Stimulated activated CD8-positive, alpha-beta memory T cell treated with anti-CD3 and anti-CD28 coated beads, Interleukin-2, amount 100 ng/mL, for 48 hours (primary cell): ENCODE results near the gene ANAPC4.
A peak's percentile ranks its signal among the peaks of the same experiment; 100 is the strongest.
"Not testable (repeated sequence)": the region's sequence is repeated elsewhere in the genome, so short reads cannot be mapped to it uniquely, and the experiment has no call there.

Experiments
- DNase-seq, 2 donors: peaks; one replicate each; pipeline ENCODE4 v3.0.0-alpha.2; 2020; ENCODE audit warnings: low read depth in 2 of 2

ANAPC4 gene

GRCh38 chr4:25376754-25377571 lies at the start of gene ANAPC4:
TSS of gene ANAPC4 (plus strand) at chr4:25377263. CDS start at chr4:25377428, 165 bp downstream.
- DNase-seq, result peak; percentile 99 to 100

DNA sequence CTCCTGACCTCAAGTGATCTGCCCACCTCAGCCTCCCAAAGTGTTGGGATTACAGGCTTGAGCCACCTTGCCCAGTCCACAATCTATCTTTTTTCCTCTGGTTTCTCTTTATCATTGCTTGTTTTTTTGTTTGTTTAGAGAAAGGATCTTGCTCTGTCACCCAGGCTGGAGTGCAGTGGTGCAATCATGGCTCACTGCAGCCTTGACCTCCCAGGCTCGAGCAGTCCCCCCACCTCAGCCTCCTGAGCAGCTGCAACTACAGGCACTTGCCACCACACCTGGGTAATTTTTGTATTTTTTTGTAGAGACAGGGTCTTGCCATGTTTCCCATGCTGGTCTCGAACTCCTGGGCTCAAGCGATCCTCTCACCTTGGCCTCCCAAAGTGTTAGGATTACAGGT lies 48.6 kb upstream of the ANAPC4 start:
- DNase-seq, result not testable (repeated sequence)

DNA sequence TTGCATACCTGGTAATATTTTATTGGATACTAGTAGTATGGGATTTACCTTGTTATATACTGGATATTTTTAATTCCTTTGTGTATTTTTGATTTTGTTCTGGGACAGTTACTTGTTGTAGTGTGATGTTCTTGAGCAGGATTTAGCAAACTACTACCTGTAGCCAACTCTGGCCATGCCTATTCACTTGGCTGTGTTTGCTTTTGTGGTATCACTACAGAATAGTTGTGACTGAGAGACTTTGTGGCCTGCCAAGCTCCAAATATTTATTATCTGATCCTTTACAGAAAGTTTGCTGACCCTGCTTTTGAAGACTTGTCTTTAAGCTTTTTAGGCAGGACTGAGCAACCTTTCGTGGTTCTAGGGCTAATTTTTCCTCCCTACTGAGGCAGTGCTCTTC lies 46.7 kb upstream of the ANAPC4 start:
- DNase-seq, result no peak

DNA sequence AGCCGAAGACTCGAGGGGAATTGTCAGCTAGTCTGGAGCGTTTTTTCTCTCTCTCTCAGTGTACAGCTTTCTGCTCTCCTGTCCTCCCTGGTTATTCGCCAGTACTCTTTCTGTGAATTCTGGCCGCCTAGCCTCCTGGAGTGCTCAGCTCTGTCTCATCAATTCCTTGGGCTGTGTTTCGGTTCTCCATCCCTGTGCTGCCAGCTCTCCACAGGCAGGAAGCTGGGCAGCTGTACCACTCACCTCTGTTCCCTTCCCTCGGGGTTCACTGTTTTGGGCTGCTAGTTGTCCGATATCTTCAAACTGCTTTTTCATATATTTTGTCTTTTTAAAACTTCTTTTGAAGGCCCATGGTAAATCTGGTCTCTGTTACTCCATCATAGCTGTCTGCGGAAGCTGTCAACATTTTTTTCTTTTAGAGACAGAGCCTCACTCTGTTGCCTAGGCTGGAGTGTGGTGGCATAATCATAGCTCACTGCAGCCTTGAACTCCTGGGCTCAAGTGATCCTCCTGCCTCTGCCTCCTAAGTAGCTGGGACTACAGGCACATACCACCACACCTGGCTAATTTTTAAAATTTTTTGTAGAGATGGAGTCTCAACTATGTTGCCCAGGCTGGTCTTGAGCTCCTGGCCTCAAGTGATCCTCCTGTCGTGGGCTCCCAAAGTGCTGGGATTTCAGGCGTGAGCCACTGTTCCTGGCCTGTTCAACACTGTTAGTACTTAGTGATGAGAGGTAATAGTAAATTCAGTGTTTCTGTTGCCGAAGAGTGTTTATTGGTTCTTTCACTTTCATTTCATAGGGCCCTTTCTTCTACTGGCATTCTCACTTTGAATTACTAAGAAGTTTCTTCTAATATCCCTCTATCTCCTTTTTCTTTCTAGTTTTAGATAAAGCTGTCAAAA lies 45.9 kb upstream of the ANAPC4 start:
- DNase-seq, result no peak

GRCh38 chr4:25343671-25344070 lies 33.4 kb upstream of the ANAPC4 start:
- no peak for DNase-seq

- DNase-seq, result no peak
These were observed 31.3 kb upstream of the ANAPC4 start for GRCh38 chr4:25345744-25346143.

GRCh38 chr4:25346913-25347312 lies 30.1 kb upstream of the ANAPC4 start:
- DNase-seq, result no peak

GRCh38 chr4:25347473-25347872 lies 29.6 kb upstream of the ANAPC4 start:
- no peak for DNase-seq

DNA sequence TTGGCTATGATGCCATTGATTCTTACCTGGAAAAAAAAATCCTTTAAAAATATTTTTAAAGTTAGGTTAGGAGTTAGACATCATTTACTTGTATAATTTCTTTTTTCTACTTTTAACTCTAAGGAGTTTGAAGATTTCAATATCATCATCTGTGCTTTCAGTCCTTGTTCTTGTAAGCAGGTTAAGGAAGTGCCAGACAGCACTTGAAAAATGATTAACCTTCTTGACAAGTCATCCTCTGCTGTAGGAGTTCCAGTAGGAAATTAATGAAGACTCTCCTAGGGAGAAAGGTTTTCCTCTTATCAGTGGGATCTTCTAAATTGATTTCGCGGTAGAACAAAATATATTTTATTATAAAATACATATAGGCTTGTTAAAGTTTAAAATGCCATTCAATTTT lies 29.1 kb upstream of the ANAPC4 start:
- DNase-seq, result no peak

DNA sequence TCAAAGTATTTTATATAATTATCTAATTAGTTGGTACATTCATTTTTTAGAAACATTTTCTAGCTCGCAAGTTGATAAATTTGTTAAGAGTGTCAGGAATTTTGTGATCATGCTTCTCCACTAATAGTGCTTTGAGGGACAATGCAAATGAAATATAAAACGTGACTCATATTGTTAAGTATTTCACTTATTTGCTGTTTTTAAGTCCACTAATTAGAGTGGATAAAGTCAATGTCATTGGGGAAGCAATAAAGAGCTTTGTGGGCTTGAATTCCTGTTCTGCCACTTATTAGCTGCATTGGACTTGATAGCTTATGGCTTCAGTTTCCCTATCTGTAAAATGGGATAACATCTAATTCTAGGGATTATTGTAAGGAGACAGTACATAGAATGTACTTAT lies 26.5 kb upstream of the ANAPC4 start:
- DNase-seq, result no peak

- no peak for DNase-seq
These were observed 25.2 kb upstream of the ANAPC4 start for GRCh38 chr4:25351777-25352416.

DNA sequence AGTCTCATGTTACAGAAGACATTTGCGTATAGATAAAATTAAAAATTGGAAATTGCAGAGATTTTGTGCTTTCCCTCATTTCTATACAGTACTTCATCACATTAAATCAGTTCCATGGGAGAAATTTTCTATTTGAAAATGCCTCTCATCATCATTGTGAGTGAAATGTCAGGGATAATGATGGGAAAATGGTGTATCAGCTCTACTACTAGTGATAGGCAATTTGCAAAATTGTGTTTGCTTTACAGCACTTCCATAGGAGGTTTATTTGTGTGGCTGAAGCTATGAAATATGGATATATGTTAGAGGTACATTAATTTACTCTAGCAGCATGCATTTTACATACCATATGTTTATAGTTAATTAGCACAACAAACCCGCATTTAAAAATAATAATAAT lies 21.0 kb upstream of the ANAPC4 start:
- no peak for DNase-seq

DNA sequence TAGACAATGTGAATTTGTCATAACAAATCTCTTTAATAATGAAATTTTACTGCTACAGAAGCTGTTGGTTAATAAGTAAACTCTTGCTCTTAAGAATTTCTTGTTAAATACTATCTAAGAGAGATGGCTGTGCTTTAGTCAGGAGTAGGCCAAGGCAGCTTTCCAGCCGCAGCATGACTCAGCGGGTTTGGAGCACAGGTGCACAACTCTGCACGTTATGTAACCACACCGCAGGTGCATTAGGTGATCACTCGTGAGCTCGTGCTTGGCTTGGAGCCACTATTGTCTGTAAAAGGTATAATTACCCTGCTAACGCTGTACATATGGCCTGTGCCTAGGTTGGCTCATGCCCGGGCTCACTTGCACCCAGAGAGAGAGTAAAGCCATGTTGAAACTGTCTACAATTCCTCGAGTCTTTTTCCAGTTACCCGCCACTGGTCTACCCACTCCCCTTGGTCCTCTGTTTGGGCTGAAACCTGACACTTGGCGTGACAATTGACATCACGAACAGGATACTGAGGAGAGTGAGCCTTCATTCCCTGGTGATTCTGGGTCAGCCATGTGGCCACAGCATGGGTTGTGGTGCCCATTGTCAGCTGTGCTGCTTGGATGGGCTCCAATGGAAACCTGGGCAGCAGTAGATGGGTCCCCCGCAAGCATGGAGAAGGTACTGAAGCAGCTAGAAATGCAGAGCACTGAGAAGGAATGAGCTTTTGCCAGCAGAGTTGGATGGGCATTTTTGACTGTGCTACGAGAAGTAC lies 18.4 kb upstream of the ANAPC4 start:
- no peak for DNase-seq

DNA sequence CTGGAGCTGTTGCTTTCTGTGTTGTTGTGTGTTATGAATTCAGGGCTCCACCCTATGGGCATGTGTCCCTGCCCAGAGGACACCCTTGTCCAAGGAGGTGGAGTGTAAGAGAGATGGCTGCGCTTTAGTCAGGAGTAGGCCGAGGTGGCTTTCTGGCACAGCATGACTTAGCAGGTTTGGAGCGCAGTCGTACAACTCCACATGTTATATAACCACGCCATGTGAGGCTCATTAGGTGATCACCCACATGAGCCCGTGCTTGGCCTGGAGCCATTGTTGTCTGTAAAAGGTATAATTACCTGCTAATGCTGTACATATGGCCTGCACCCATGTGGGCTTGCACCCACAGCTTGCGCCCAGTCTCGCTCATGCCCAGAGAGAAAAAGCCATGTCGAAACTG lies 15.8 kb upstream of the ANAPC4 start:
- DNase-seq, result no peak

DNA sequence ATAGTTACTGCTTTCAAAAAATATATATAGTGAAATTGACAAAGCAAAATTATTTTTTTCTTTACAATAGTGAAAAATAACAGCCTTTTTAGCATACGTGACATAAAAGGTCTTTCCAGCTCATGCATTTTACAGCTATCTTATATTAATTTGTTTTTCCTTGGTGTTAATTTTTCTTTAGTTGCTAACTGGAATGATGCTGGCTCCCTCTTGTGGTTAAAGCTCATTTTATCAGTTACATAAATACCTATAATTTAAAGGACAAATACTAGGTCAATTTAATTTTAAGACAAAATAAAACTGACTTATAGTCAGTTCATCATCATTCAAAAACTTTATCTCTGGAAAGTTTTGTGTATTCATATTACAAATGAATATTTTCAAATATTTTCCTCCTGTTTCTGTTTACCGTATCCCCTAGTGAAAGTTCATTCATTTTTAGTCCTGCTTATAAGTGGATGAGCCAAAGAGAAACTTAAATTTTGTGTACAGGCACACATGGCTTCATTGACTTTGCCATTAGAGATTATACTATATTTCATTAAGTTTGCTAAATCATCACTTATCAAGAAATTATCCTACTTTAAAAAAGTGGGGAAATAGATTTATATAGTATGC lies 9.9 kb upstream of the ANAPC4 start:
- DNase-seq, result no peak

DNA sequence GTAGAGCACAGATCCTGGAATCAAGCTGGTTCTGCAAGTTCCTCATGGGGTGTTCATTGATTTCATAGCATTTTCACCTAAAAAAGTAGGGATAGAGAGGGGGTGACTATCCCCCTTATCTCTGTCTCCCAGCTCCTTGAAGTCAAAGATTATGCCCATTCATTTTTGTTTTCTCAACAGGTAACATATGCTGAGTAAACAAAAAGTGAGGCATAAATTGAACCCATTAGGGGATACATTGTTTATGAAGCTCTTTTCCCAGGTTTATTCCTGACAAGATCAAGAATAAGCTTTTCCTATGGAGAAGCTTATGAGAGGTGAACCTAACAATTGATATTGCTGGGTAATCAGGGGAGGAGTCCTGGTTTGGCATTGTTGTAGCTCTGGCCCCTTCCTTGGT lies 9.2 kb upstream of the ANAPC4 start:
- DNase-seq, result no peak

DNA sequence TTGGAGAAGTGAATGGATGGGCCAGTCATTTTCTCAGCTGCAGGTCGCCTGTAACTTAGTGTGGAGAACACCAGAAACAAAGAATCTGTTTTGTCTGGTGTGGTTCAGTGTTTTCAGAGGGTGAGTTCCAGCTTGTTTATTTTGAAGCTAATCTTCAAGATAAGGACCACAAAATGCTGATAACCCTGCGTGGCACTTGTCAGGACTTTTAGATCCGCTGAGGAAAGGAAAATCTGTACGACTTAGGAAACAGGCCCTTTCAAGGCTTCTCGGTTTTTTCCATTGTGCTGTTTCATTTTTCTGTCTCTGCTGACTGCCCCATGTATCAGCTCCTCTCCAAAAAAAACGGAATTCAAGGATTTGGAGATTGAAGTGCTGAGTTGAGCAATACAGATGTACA lies 8.7 kb upstream of the ANAPC4 start:
- no peak for DNase-seq

GRCh38 chr4:25370242-25370641 lies 6.8 kb upstream of the ANAPC4 start:
- no peak for DNase-seq

DNA sequence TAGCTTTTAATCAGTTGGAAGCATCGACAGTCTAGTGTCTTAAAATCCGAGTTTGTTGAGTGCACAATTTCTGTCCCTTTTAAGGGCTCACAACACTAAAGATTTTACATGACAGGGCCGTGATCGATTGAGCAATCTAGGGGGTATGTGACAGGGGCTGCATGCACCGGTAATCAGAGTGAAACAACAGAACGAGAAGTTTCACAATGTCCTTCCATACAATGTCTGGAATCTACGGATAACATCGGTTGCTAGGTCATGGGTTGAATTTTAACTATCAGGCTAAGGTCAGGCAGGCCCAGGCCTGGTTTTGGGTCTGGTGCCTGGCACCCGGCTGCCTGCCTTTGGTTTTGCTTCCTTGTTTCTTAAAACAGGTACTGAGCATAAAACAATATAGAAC lies 4.5 kb upstream of the ANAPC4 start:
- not testable (repeated sequence) for DNase-seq

DNA sequence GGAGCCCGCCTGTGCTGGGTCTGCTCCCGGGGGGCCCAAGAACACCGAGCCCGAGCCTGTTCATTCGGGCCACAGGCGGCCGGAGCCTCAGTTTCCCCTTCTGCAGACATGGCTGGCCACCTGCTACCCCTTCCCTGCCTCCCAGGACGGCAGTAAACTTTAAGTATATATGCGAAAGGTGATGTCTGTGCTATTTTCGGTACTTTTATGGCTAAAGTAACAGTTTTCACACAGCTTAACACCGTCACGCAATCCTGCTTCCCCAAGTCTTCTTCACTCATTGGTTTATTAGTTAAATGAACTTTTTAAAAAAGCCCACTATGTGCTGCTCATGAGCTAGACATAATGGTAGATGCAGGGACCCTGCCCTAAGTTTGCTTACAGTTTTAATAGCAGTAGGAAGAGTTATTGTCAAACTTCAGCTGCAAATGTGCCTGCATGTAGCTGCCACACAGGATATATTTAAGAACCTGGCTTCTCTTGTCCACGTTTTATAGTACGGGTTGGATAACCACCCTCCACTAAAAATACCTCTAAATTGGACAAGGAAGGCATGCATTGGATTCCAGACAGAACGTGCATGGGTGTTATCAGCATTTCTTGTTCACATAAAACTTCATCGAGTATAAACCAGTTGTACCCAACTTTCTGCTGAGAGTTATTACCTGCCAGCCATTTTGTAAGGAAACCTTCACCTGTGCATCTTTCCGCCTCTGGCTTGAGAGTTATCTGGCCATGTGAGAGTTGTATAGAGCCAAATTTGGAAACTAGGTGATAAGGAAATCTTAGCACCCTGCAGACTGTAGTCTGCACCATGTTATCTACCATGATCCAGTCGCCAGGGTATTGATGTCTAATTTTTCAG lies 741 bp downstream of the ANAPC4 start:
- DNase-seq, result peak in 1 of 2 donors; percentile 1
